ENCODE data around the gene SUSD3.

DNA sequence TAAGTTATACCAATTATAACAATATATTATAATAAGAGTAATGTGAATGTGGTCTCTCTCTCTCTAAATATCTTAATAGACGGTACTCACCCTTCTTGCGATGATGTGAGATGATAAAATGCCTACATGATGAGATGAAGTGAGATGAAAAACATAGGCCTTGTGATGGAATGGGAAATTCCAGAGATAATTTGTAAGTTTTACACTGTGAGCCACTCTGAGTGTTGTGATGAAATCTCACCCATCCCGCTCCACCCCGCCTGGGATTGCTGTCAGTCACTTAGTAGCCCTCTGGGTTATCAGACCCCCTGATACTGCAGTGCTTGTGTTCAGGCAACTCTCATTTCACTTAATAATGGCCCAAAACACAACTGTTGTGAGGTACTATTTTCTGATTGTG is 10.5 kb downstream of the SUSD3 start:
- TF ChIP-seq CHD1 (IDR thresholded peaks at IDR 0.05; ENCODE audit: low read depth, low read length) (no peak), POLR2AphosphoS5 (IDR thresholded peaks at IDR 0.05; ENCODE audit: low read depth, low read length) (no peak), CHD2 (IDR thresholded peaks at IDR 0.05; ENCODE audit: low read length) (no peak), JUN (IDR thresholded peaks at IDR 0.05; ENCODE audit: low read depth, low read length) (no peak), CREB1 (IDR thresholded peaks at IDR 0.05) (no peak), POLR2A (IDR thresholded peaks at IDR 0.05; ENCODE audit: control extremely low read depth in 1 of 2, low read depth in 2 of 2, low read length in 2 of 2) (no peak), GABPA (IDR thresholded peaks at IDR 0.05; ENCODE audit: borderline replicate concordance, insufficient read depth, low read length) (no peak), YY1 (IDR thresholded peaks at IDR 0.05; ENCODE audit: low read depth, low read length) (no peak), TEAD4 (IDR thresholded peaks at IDR 0.05; ENCODE audit: low read depth, low read length) (no peak), NRF1 (IDR thresholded peaks at IDR 0.05; ENCODE audit: low read depth, low read length) (no peak)
- TF ChIP-seq, protein P1, sequence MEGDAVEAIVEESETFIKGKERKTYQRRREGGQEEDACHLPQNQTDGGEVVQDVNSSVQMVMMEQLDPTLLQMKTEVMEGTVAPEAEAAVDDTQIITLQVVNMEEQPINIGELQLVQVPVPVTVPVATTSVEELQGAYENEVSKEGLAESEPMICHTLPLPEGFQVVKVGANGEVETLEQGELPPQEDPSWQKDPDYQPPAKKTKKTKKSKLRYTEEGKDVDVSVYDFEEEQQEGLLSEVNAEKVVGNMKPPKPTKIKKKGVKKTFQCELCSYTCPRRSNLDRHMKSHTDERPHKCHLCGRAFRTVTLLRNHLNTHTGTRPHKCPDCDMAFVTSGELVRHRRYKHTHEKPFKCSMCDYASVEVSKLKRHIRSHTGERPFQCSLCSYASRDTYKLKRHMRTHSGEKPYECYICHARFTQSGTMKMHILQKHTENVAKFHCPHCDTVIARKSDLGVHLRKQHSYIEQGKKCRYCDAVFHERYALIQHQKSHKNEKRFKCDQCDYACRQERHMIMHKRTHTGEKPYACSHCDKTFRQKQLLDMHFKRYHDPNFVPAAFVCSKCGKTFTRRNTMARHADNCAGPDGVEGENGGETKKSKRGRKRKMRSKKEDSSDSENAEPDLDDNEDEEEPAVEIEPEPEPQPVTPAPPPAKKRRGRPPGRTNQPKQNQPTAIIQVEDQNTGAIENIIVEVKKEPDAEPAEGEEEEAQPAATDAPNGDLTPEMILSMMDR (IDR thresholded peaks at IDR 0.05; ENCODE audit: control extremely low read depth in 1 of 3, insufficient read depth in 1 of 3, low read depth in 1 of 3, low read length in 3 of 3) = no peak
- TF ChIP-seq, protein P2, sequence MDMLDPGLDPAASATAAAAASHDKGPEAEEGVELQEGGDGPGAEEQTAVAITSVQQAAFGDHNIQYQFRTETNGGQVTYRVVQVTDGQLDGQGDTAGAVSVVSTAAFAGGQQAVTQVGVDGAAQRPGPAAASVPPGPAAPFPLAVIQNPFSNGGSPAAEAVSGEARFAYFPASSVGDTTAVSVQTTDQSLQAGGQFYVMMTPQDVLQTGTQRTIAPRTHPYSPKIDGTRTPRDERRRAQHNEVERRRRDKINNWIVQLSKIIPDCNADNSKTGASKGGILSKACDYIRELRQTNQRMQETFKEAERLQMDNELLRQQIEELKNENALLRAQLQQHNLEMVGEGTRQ (IDR thresholded peaks at IDR 0.05; ENCODE audit: low read length) = no peak

Measured in H1 (cell line).